GM19468 (cell line): ENCODE data around the gene MAEA.

Experiments
- ATAC-seq: cut with Tn5 transposase; IDR thresholded peaks from one replicate; pipeline ENCODE4 v1.9.1; 2021; ENCODE audit warnings: mild to moderate bottlenecking, moderate library complexity, moderate number of reproducible peaks; ENCODE audit not compliant: unreplicated experiment; ENCODE audit errors: extremely low read depth

MAEA gene

GRCh38 chr4:1384675-1385372 is 95.1 kb downstream of the MAEA start:
- ATAC-seq = no peak

DNA sequence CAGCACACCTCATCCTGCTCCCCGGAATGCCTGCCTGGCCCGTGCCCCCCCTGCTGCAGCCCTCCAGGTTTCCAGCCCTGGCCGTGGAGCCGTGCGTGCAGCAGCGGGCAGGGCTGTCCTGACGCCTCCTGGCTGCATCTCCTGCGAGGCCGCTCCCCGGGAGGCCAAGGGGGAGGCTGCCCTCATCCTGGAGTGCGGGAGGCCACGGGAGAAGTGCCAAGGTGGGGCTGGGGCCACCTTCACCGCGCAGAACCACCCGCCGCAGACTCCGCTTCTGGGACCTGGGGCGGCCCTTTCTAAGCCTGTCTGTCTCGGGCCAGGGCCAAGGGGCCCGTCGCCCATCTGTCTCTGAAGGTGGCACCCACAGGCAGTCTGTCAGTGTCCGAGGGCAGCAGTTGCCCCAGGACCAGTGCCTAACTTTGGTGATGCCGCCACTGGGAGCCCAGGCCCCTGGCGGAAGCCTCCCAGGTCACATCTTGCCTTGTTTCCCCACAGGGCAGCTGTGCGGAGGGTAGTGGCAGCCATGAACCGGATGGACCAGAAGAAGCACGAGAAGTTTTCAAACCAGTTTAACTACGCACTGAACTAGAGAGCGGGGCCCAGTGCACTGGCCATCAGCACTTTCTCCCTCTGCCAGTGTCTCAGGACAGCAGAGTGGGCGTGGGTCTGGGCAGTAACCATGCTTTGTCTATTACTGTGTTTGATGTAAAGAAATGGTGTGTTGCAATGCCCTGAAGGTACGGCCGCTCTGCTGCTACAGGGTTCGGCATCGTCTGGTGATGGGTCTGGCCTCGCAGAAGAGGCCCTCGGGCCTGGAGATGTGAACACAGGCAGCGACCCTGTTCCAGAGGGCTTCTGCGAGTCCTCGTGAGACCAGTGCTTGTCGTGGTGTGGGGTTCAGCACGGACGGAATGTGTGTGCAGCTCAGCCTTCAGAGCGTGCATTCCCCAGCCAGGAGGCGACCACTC is 96.0 kb downstream of the MAEA start:
- no peak for ATAC-seq
